Measurements from ENCODE around the gene TBC1D2B. TPM values are rescaled to one million over a fixed set of nuclear protein-coding genes. Genes with fewer than 3 reads are reported as not detected.
A peak's percentile ranks its signal among the peaks of the same experiment; 100 is the strongest.
"Not testable (repeated sequence)": the region's sequence is repeated elsewhere in the genome, so short reads cannot be mapped to it uniquely, and the experiment has no call there.

TBC1D2B gene
- total and polyA plus RNA-seq, 3 donors from 2014 or later: 28.9 to 41.5 (median 40.6) TPM

GRCh38 chr15:77959432-77959879 is 118.1 kb downstream of the TBC1D2B start:
- H3K4me3 ChIP-seq: no peak overlapping the region
- H3K27me3 ChIP-seq: no peaks in the 10 kb centered on the region
- DNase-seq: peak; percentile 83
- WGBS, 2 donors: 5% methylated on average over 17 of the region's 17 CpGs
- TF ChIP-seq CTCF (IDR thresholded peaks at IDR 0.05) (peak; percentile 88 to 95 (median 90)), POLR2A (IDR thresholded peaks at IDR 0.05) (no peak)
- no peaks in the 10 kb centered on the region for H3K9me3 ChIP-seq
- no peak overlapping the region for H3K27ac ChIP-seq
- intact Hi-C loops (cut with DNase I; ENCODE audit: low total_unique reads): no loop called here
- H3K4me1 ChIP-seq: no peaks in the 10 kb centered on the region
- H3K36me3 ChIP-seq (ENCODE audit: low read depth, missing control alignments): no peaks in the 10 kb centered on the region

DNA sequence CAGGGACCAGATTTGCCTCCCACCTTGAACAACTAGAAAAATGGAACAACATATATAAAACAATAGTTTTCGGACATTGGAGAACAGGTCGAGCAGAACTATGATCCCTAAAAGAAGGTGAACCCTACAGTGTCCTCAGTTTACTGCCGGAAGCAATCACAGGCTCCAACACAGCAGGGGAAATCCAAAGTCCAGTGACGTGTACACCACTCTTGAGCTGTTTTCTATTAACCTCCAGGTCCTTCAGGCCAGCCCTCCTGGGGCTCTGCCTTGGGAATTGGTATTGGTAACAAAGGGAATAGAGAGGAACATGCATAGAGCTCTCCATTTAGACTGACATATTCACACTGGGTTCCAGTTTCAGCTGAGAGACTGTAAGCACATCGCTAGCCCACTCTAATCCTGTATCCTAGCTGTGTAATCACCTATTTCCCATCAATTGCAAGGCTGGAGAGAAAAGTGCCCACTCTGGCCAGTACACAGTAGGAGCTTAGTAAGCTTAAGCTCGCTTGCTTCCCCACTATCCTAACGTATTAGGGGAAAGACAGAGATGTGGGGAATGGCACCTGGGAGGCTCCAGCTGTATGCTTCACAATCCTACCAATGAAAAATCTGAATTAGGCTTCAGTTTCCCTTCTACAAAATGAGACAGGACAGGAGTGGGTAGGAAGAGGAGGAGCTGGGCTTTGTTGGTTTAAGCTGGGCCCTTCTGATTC is 118.6 kb downstream of the TBC1D2B start:
- H3K27ac ChIP-seq; H3K4me3 ChIP-seq; H3K36me3 ChIP-seq (ENCODE audit: low read depth, missing control alignments); H3K9me3 ChIP-seq; DNase-seq; intact Hi-C loops (cut with DNase I; ENCODE audit: low total_unique reads); H3K27me3 ChIP-seq; H3K4me1 ChIP-seq: not testable (repeated sequence)
- 63 to 67% methylated on average over 7 of the region's 7 CpGs for whole genome bisulfite sequencing, 2 donors

GRCh38 chr15:77958021-77958420 is 119.5 kb downstream of the TBC1D2B start:
- H3K27me3 ChIP-seq; intact Hi-C loops (cut with DNase I; ENCODE audit: low total_unique reads); H3K9me3 ChIP-seq; H3K36me3 ChIP-seq (ENCODE audit: low read depth, missing control alignments); H3K4me1 ChIP-seq; DNase-seq; H3K4me3 ChIP-seq; H3K27ac ChIP-seq: not testable (repeated sequence)
- 83 to 99% methylated on average over 2 of the region's 2 CpGs for WGBS, 2 donors

GRCh38 chr15:77953926-77954325 is 123.6 kb downstream of the TBC1D2B start:
- H3K9me3 ChIP-seq; H3K27me3 ChIP-seq; H3K36me3 ChIP-seq (ENCODE audit: low read depth, missing control alignments); H3K4me1 ChIP-seq; intact Hi-C loops (cut with DNase I; ENCODE audit: low total_unique reads); H3K4me3 ChIP-seq; H3K27ac ChIP-seq; DNase-seq: not testable (repeated sequence)
- WGBS, 2 donors: 69 to 81% methylated on average over 5 of the region's 5 CpGs

DNA sequence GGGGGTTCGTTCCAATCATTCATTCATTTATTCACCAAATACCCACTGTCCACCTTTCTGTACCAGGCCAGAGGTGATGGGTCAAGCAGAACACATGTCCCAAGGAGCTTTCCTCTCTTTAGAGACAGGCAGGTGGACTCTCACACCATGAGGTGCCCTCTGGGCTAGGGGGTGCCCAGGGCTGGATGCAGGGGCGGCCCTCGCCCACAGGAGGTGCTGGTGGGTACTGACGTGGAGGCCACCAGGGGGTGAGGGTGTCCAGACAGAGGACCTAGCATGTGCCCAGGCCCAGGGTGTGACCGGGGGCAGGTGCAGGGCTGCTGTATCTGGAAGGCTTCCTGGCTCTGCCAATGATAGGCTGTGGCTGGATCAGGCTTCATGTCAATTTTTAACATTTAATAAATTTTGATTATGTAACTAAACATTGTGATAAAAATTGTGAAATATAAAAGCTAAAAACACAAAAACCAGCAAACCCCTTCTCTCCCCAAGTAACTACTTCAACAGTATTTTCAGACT is 124.5 kb downstream of the TBC1D2B start:
- H3K4me3 ChIP-seq; intact Hi-C loops (cut with DNase I; ENCODE audit: low total_unique reads); H3K27ac ChIP-seq; H3K27me3 ChIP-seq; DNase-seq; H3K9me3 ChIP-seq; H3K4me1 ChIP-seq; H3K36me3 ChIP-seq (ENCODE audit: low read depth, missing control alignments): not testable (repeated sequence)
- WGBS, 2 donors: 100% methylated on average over 4 of the region's 5 CpGs; no CpG with 5 or more reads in 1 of the 2 donors

- intact Hi-C loops (cut with DNase I; ENCODE audit: low total_unique reads); H3K4me3 ChIP-seq; H3K27ac ChIP-seq; DNase-seq; H3K36me3 ChIP-seq (ENCODE audit: low read depth, missing control alignments); H3K9me3 ChIP-seq; H3K4me1 ChIP-seq; H3K27me3 ChIP-seq: not testable (repeated sequence)
- WGBS, 2 donors: 94% methylated on average over 4 of the region's 5 CpGs; no CpG with 5 or more reads in 1 of the 2 donors
Measured at GRCh38 chr15:77951105-77951786, 126.3 kb downstream of the TBC1D2B start.

- H3K36me3 ChIP-seq (ENCODE audit: low read depth, missing control alignments); H3K4me3 ChIP-seq; H3K9me3 ChIP-seq; H3K4me1 ChIP-seq; H3K27me3 ChIP-seq; DNase-seq; H3K27ac ChIP-seq; intact Hi-C loops (cut with DNase I; ENCODE audit: low total_unique reads): not testable (repeated sequence)
- WGBS, 2 donors: 94 to 100% methylated on average over 1 of the region's 2 CpGs
Measured at GRCh38 chr15:77950470-77950869, 127.0 kb downstream of the TBC1D2B start.

Measured in testis (tissue), 3 donors.